ENCODE results near the gene RPL7A.
"Not testable (repeated sequence)": the region's sequence is repeated elsewhere in the genome, so short reads cannot be mapped to it uniquely, and the experiment has no call there.

Gene RPL7A

GRCh38 chr9:133327834-133328484 lies 20.1 kb upstream of the RPL7A start:
- no peak for DNase-seq (ENCODE audit: low read depth)

DNA sequence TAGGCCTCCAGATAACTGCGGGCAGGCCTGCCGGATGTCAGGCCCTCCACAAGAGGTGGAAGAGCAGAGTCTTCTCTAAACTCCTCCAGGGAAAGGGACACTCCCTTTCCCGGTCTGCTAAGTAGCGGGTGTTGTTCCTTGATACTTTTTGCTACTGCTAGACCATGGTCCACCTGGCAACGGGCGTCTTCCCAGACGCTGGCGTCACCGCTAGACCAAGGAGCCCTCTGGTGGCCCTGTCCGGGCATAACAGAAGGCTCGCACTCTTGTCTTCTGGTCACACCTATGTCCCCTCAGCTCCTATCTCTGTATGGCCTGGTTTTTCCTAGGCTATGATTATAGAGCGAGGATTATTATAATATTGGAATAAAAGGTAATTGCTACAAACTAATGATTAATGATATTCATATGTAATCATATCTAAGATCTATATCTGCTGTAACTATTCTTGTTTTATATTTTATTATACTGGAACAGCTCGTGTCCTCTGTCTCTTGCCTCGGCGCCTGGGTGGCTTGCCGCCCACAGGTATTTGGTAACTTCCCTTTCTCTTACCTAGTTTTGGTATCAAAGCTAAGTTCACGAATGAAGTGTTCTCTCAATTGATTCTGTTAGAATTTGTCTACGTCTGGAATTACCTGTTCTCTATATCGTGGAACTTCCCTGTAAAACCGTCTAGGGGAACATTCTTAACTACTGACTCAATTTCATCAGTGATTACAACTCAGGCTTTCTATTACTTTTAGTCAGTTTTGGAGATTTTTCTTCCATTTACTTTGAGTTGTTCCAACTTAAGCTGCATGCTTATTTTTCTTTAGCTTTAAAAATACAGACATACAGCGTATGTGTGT lies 18.5 kb upstream of the RPL7A start:
- not testable (repeated sequence) for DNase-seq (ENCODE audit: low read depth)

- no peak for DNase-seq (ENCODE audit: low read depth)
Measured at GRCh38 chr9:133331221-133331620, 16.8 kb upstream of the RPL7A start.

- no peak for DNase-seq (ENCODE audit: low read depth)
Measured at GRCh38 chr9:133331641-133332380, 16.2 kb upstream of the RPL7A start.

DNA sequence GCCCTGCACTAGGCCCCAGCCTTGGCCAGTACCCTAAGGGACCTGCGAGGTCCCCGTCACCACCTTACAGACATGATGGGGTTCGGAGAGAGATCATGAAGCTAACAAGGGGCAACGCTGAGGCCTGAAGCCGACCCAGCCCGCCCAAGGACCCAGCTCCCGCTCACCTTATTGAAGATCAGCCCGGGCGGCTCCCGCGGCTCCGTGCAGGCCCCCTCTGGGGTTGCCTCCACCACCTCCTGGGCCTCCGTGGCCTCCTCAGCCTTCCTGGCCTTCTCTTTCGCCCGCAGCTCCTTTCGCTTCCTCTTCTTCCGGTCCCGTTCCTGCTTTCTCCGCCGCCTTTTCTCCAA lies 15.7 kb upstream of the RPL7A start:
- DNase-seq (ENCODE audit: low read depth) = no peak

- DNase-seq (ENCODE audit: low read depth) = no peak
Measured at GRCh38 chr9:133333011-133333410, 15.0 kb upstream of the RPL7A start.

GRCh38 chr9:133333566-133333965 lies 14.5 kb upstream of the RPL7A start:
- no peak for DNase-seq (ENCODE audit: low read depth)

DNA sequence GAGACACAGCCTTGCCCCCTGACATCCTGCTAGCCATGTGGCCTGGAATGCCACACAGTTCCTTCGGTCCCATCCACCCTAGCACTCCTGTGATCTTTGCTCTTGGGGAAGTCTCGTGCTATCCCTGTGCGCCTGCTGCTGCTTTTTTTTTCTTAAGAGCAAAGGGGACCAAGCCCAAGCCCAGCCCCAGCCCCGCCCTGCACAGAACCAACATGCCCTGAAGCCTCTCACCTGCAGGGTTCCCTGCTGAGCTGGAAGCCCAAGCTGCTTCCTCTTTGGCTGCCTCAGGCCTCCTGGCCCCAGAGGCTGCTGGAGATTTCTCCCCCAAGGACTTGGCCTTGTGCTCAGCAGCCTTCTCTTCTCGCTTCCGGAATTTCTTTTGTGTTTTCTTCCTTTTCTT lies 13.9 kb upstream of the RPL7A start:
- DNase-seq (ENCODE audit: low read depth) = no peak

- DNase-seq (ENCODE audit: low read depth) = not testable (repeated sequence)
Measured at GRCh38 chr9:133334888-133335287, 13.1 kb upstream of the RPL7A start.

- DNase-seq (ENCODE audit: low read depth) = peak; percentile 89
Measured at GRCh38 chr9:133335924-133336811, 11.8 kb upstream of the RPL7A start, which contains the start of gene SURF6. Gene SURF6, minus strand, starts transcription at chr9:133336188. Its CDS starts 56 bp downstream, at chr9:133336132.

DNA sequence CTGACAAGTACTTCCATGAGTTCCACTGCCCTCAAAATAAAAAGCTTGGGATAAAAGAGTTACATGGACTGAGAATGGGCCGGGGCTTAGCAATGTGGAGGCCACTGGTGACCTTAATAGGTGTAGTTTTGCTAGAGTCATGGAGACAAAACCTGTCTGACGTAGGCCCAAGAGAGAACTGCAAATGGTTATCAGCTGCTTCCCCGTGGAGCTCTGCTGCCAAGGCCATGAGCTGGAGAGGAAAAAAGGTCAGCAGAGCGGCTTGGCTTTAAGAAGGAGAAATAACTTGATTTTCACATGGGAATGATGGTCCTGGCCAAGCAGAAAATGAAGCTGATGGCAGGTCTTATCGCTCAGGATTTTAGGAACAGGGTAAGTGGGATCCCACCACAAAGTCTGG lies 8.4 kb upstream of the RPL7A start:
- DNase-seq (ENCODE audit: low read depth) = no peak

GRCh38 chr9:133340256-133340655 lies 7.8 kb upstream of the RPL7A start:
- DNase-seq (ENCODE audit: low read depth) = no peak

GRCh38 chr9:133340916-133341315 lies 7.1 kb upstream of the RPL7A start:
- DNase-seq (ENCODE audit: low read depth) = no peak

DNA sequence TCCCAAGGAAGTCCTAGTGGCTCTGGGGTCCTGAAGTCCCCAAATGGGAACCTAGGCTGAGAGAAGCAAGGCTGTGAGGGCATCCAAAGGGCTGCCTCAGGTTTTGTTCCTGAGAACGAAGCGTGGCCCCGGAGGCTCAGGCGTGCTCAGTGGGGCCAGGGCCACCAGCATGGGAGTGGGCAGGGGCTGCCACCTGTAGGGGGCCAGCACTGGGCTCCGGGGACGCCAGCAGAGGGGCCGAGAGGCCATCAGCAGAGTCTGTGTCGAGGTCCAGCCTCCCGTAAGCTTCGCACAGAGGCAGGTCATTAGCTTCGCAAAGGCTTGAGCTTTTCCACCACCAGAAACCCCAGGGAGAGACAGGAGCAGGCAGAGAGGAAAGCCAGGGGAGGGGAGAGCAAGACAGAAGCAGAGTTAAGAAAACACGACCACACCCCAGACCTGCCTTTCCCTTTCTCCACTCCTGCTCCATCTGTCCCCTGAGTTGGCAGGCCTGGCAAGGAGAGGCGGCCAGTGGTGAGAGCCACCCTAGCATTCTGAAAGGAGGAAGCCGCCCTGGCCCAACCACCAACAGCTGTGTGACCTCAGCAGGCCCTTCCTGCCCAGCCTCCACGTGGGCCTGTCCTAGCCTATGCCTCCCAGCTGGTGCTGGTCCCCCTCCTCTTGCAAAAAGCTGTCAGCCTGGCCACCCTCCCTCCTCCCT lies 6.5 kb upstream of the RPL7A start:
- DNase-seq (ENCODE audit: low read depth) = no peak

DNA sequence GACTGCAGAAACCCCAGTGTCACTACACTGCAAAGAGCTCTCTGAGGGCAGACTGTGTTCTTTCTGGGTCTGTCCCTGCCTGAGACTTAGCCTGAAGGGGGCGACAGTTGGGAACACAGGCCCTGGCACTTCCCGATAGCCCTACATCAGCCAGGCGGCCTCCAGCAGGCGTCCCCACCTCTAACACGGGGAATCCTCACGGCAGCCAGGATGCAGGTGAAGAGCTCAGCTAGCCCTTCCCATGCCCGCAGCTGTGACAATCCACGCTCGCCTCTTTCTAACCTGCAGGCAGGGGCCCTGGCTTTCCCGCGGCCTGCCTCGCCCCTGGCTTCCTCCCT lies 6.0 kb upstream of the RPL7A start:
- DNase-seq (ENCODE audit: low read depth) = no peak

- DNase-seq (ENCODE audit: low read depth) = no peak
Measured at GRCh38 chr9:133342570-133342969, 5.4 kb upstream of the RPL7A start.

GRCh38 chr9:133344071-133344470 lies 3.9 kb upstream of the RPL7A start:
- DNase-seq (ENCODE audit: low read depth) = no peak

- no peak for DNase-seq (ENCODE audit: low read depth)
Measured at GRCh38 chr9:133344979-133345378, 3.0 kb upstream of the RPL7A start.

- no peak for DNase-seq (ENCODE audit: low read depth)
Measured at GRCh38 chr9:133345596-133345995, 2.4 kb upstream of the RPL7A start.

DNA sequence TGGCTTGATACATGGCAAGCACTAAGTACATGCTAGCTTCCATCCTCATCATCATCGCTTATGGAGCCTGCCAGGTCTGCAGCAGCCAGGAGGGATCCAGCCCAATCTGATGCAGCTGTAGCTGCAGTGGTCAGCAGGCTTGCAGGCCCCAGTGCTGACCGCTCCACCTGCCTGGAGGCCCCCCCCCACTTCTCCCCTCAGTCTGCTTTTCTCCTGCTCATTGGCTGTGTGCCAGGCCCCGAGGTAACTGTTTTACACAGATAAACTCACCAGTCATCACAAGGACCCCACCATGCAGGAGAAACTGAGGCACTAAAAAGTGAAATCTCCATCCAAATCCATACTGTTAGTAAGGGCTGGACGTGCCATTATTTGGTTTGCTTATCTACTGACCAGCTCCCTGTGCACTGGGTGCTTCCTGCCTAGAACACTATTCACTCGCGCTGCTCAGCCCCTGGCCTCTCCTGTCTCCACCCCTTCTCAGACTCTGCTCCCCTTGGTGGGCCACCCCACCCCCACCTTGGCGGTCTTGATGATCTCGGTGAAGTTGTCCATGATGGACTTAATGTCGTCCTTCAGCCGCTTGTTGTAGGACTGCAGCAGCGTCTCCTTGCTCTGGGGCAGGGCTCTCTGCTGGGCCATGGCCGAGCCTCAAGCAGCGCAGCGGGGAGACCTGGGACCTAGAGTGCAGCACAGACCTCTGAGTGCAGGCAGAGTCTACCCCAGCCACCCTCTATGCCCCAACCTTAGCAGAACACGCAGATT lies 1.8 kb upstream of the RPL7A start:
- DNase-seq (ENCODE audit: low read depth) = no peak

Measured in T-helper 22 cell (primary cell).